Measurements from ENCODE around the gene LRRC42. TPM values are rescaled to one million over a fixed set of nuclear protein-coding genes. Genes with fewer than 3 reads are reported as not detected.
A peak's percentile ranks its signal among the peaks of the same experiment; 100 is the strongest.

The LRRC42 gene
- total and polyA plus RNA-seq, 9 of the 15 experiments (the other 6 are each of a cell fraction or from before 2014, with no cell fraction given) = 17.3 to 51.9 (median 35.5) TPM

GRCh38 chr1:53982034-53982762 is 36.0 kb downstream of the LRRC42 start:
- ChIA-PET POLR2A (interaction anchor here (0.6 to 1.7 kb wide), 4 partner anchors 10 to 162 kb away, joined by 3 to 10 read pairs (median 3); no protein-coding TSS in a partner anchor), CTCF (ENCODE audit: low intra/inter-chr PET ratio) (no interaction called here)
- H2AFZ ChIP-seq (ENCODE audit: low read depth, low read length) = peak overlapping the region; percentile 96
- in situ Hi-C loops (cut with MboI) = no loop called here
- H3K9me1 ChIP-seq (ENCODE audit: control insufficient read depth, insufficient read depth, low read length) = no peaks in the 10 kb centered on the region
- WGBS (ENCODE audit: insufficient coverage, low coverage, missing lambda C conversion rate) = 26% methylated on average over 18 of the region's 20 CpGs
- no peaks in the 10 kb centered on the region for H3K36me3 ChIP-seq (ENCODE audit: control insufficient read depth, insufficient read depth, low read length)
- H3K27ac ChIP-seq (ENCODE audit: extremely low read depth, low read depth, low read length) = peak overlapping the region; percentile 40; the same call in 2 of the 3 replicates
- H3K4me2 ChIP-seq (ENCODE audit: insufficient read depth, low read length) = peak overlapping the region; percentile 67
- intact Hi-C loops (cut with micrococcal nuclease) = no loop called here
- 0 out of 2 replicates have a peak overlapping the region, but pooled peaks have one; percentile 6 for H3K4me3 ChIP-seq
- peak; percentile 60 for ATAC-seq
- peak overlapping the region; percentile 32 to 86; a peak in 3 of 4 replicates for H3K9ac ChIP-seq (ENCODE audit: insufficient read depth in 1 of 2, low read depth in 2 of 2, low read length in 2 of 2)
- H3K79me2 ChIP-seq (ENCODE audit: control insufficient read depth, insufficient read depth, low read length) = no peaks in the 10 kb centered on the region
- BruUV-seq (replicated peaks) = TSS peak; percentile 56
- no peaks in the 10 kb centered on the region for H3K9me3 ChIP-seq (replicated peaks; ENCODE audit: control insufficient read depth, insufficient read depth, low read depth, low read length)
- peak in 2 of 4 experiments; percentile 32 to 36 for DNase-seq (ENCODE audit: extremely low read depth in 1 of 4, low spot score in 3 of 4)
- H4K20me1 ChIP-seq (replicated peaks; ENCODE audit: control insufficient read depth, insufficient read depth, low read length) = no peaks in the 10 kb centered on the region
- H3K4me1 ChIP-seq (replicated peaks in 1 of 2; ENCODE audit: control insufficient read depth in 2 of 2, insufficient read depth in 2 of 2, low read length in 2 of 2) = peaks cover 4 to 9% of the 10 kb centered on the region in 2 experiments; a peak in 4 of 5 replicates
- no peaks in the 10 kb centered on the region for H3K27me3 ChIP-seq (ENCODE audit: control insufficient read depth in 2 of 2, insufficient read depth in 2 of 2, low read length in 2 of 2)
- no peak for FAIRE-seq
- TF ChIP-seq NFATC3 (IDR thresholded peaks at IDR 0.05) = no peak
- no peak for TF ChIP-seq ZFP1 (CRISPR knock-in tag; IDR thresholded peaks at IDR 0.05)
- TF ChIP-seq, protein P1, sequence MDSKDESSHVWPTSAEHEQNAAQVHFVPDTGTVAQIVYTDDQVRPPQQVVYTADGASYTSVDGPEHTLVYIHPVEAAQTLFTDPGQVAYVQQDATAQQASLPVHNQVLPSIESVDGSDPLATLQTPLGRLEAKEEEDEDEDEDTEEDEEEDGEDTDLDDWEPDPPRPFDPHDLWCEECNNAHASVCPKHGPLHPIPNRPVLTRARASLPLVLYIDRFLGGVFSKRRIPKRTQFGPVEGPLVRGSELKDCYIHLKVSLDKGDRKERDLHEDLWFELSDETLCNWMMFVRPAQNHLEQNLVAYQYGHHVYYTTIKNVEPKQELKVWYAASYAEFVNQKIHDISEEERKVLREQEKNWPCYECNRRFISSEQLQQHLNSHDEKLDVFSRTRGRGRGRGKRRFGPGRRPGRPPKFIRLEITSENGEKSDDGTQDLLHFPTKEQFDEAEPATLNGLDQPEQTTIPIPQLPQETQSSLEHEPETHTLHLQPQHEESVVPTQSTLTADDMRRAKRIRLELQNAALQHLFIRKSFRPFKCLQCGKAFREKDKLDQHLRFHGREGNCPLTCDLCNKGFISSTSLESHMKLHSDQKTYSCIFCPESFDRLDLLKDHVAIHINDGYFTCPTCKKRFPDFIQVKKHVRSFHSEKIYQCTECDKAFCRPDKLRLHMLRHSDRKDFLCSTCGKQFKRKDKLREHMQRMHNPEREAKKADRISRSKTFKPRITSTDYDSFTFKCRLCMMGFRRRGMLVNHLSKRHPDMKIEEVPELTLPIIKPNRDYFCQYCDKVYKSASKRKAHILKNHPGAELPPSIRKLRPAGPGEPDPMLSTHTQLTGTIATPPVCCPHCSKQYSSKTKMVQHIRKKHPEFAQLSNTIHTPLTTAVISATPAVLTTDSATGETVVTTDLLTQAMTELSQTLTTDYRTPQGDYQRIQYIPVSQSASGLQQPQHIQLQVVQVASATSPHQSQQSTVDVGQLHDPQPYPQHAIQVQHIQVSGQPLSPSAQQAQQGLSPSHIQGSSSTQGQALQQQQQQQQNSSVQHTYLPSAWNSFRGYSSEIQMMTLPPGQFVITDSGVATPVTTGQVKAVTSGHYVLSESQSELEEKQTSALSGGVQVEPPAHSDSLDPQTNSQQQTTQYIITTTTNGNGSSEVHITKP (IDR thresholded peaks at IDR 0.05; ENCODE audit: partially characterized antibody) = peak; percentile 8
- TF ChIP-seq KDM2B (CRISPR knock-in tag; IDR thresholded peaks at IDR 0.05) = no peak
- TF ChIP-seq, protein P2, sequence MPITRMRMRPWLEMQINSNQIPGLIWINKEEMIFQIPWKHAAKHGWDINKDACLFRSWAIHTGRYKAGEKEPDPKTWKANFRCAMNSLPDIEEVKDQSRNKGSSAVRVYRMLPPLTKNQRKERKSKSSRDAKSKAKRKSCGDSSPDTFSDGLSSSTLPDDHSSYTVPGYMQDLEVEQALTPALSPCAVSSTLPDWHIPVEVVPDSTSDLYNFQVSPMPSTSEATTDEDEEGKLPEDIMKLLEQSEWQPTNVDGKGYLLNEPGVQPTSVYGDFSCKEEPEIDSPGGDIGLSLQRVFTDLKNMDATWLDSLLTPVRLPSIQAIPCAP (CRISPR knock-in tag; IDR thresholded peaks at IDR 0.05; ENCODE audit: borderline replicate concordance) = no peak
- TF ChIP-seq, protein P3, sequence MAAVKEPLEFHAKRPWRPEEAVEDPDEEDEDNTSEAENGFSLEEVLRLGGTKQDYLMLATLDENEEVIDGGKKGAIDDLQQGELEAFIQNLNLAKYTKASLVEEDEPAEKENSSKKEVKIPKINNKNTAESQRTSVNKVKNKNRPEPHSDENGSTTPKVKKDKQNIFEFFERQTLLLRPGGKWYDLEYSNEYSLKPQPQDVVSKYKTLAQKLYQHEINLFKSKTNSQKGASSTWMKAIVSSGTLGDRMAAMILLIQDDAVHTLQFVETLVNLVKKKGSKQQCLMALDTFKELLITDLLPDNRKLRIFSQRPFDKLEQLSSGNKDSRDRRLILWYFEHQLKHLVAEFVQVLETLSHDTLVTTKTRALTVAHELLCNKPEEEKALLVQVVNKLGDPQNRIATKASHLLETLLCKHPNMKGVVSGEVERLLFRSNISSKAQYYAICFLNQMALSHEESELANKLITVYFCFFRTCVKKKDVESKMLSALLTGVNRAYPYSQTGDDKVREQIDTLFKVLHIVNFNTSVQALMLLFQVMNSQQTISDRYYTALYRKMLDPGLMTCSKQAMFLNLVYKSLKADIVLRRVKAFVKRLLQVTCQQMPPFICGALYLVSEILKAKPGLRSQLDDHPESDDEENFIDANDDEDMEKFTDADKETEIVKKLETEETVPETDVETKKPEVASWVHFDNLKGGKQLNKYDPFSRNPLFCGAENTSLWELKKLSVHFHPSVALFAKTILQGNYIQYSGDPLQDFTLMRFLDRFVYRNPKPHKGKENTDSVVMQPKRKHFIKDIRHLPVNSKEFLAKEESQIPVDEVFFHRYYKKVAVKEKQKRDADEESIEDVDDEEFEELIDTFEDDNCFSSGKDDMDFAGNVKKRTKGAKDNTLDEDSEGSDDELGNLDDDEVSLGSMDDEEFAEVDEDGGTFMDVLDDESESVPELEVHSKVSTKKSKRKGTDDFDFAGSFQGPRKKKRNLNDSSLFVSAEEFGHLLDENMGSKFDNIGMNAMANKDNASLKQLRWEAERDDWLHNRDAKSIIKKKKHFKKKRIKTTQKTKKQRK (IDR thresholded peaks at IDR 0.05; ENCODE audit: borderline replicate concordance, low read depth, low read length) = no peak
- TF ChIP-seq, protein P4, sequence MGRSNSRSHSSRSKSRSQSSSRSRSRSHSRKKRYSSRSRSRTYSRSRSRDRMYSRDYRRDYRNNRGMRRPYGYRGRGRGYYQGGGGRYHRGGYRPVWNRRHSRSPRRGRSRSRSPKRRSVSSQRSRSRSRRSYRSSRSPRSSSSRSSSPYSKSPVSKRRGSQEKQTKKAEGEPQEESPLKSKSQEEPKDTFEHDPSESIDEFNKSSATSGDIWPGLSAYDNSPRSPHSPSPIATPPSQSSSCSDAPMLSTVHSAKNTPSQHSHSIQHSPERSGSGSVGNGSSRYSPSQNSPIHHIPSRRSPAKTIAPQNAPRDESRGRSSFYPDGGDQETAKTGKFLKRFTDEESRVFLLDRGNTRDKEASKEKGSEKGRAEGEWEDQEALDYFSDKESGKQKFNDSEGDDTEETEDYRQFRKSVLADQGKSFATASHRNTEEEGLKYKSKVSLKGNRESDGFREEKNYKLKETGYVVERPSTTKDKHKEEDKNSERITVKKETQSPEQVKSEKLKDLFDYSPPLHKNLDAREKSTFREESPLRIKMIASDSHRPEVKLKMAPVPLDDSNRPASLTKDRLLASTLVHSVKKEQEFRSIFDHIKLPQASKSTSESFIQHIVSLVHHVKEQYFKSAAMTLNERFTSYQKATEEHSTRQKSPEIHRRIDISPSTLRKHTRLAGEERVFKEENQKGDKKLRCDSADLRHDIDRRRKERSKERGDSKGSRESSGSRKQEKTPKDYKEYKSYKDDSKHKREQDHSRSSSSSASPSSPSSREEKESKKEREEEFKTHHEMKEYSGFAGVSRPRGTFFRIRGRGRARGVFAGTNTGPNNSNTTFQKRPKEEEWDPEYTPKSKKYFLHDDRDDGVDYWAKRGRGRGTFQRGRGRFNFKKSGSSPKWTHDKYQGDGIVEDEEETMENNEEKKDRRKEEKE (IDR thresholded peaks at IDR 0.05; ENCODE audit: borderline replicate concordance in 1 of 2, control insufficient read depth in 1 of 2, low read depth in 2 of 2, low read length in 1 of 2) = no peak
- TF ChIP-seq NCOR1 (IDR thresholded peaks at IDR 0.05) = no peak
- no peak for TF ChIP-seq ZNF764 (CRISPR knock-in tag; IDR thresholded peaks at IDR 0.05; ENCODE audit: low read depth)

Measured in K562 (cell line).